NCI-H128 (cell line): ENCODE results near the gene ZNF385B.

Experiments
- DNase-seq: peaks from one replicate; lab custom pipeline; 2025; ENCODE audit not compliant: unreplicated experiment; lab: John Stamatoyannopoulos, UW

The ZNF385B gene

GRCh38 chr2:179856205-179856604 lies 5.2 kb downstream of the ZNF385B start:
- DNase-seq: no peak

GRCh38 chr2:179855673-179856072 lies 5.7 kb downstream of the ZNF385B start:
- DNase-seq: no peak

GRCh38 chr2:179854891-179855290 lies 6.5 kb downstream of the ZNF385B start:
- no peak for DNase-seq

DNA sequence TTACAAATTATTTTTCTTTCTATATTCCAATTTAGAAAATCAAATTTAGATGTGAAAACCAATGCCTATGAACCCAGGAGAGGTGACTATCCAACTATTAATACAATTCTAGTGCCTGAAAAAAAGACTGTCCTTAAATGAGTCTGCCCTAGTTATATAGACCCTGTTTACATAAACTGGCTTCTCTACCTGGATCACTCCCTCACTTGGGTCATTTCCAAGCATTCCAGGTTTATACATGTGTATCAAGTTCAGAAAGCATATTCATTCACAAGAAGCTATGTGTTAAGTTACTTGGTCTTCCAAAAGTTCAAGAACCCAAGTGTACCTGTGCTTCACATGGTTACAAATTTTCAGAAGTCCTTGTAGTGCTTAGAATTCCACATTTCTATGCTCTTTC lies 8.3 kb downstream of the ZNF385B start:
- DNase-seq: no peak

DNA sequence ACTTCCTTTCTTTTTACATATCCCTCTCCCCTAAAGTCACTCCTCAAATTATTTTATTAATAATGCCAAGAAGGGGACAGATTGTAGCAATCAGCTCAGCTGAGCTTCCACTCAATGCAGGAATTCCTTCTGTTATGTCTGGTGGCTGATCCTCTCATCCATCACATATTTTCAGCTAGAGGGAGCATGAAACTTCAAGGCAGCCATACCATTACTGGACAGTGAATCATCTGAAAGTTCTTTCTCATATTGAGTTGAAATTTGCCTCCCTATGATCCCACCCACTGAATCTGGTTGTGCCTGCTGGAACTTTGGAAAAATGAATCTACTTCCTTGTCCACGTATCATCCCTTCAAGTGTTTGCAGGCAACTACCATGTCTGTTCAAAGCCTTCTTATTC lies 11.2 kb downstream of the ZNF385B start:
- no peak for DNase-seq

GRCh38 chr2:179849719-179850118 lies 11.7 kb downstream of the ZNF385B start:
- DNase-seq: no peak

DNA sequence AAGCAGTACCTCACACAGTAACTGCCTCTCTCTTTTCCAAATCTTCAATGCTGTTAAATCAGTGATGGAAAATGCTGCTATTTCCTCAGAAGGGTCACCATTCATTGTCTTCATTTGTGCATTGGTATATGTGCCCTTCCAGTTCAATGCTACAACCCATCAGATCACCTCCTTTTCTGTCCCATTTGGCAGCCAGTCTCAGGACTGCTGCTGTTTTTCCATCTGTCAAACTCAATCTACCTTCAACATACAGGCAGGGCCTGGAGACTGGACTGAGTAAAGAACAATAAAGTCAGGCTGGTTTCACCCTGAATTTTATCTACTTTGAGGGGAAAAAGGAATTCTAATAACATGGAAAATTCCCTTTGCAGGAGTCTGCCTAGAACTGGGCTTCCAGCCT lies 17.9 kb downstream of the ZNF385B start:
- no peak for DNase-seq

DNA sequence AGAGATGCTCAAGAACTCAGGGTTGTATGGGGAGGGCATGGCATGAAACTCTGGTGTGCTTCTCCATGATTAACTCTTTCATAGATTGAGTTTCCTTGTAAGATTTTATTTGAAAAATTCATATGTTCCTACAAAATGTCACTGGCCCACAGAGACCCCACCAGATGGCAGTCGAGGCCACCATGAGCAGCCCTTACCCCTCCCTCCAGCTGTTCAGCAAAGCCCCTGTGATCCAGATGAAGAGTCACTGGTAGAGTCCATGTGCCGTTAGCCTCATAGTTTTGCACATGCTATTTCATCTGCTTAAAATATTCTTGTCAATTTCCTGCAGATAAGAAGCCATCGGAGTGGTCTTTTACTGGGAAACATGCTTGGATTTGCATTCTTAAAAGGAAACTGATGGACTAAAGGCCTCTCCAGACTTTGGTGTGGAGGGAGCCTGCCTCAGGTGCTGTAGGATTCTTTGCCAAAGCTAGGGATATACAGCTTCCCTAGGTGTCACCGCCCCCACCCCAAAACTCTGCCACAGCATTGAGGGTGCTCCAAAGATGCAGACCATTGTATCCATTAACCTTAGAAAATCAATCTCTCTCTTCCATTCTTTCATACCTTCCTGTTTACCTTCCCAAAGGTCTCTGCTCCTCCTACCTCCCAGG lies 18.8 kb downstream of the ZNF385B start:
- DNase-seq: no peak

DNA sequence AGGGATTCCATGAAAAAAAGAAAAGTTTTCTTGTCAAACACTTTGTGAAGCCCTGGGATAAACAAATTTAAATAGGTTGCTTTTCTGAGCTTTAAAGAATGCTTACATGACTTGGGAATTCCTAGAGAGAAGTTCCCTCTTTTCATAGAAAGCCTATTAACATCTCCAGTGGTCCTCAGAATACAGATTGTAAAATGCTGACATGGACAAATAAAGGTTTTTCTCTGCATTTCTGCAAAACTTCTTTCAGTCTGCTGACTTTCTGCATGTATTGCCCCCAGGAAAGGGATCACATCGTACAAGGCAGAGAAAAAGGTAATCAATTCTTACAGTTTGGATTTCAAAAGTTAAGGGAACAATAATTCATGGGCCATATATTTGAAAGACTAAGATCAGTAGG lies 20.6 kb downstream of the ZNF385B start:
- no peak for DNase-seq

DNA sequence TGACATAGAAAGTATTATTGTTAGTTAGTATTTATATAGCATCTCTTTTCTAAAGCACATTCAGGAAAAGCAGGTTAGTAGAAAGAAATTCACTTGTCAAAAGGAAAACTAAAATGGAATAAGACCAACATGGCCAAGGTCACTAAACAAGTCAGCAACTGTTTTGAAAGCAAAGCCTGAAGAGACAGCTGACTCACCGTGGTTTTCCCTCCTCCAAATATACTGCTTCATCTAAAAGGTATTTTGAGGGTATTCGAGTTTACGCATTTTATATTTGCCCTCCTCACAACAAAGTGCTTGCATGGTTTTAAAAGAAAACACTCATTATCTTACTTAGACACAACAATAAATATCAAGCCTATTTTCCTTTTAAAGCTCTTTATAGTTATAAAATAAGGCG lies 24.0 kb downstream of the ZNF385B start:
- no peak for DNase-seq

- no peak for DNase-seq
These were observed 31.2 kb downstream of the ZNF385B start for GRCh38 chr2:179830043-179830787.

DNA sequence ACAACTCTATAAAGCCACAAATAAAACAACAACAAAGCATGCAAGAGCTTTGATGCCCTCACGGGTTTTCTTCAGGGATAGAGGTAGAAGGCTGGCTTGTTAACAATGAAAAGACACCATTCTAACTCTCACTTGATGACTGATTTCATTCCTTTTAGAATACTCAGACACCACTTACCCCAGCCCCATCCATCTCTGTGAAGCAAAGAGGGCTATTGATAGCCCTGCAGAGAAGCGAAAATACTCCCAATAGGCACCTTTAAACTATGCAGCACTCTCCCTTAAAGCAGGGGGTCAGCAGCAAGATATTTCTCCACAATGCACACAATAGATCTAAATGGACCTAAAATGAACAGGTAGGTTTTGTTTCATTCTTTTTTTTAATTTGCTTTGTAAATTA lies 35.1 kb downstream of the ZNF385B start:
- no peak for DNase-seq

- no peak for DNase-seq
These were observed 35.9 kb downstream of the ZNF385B start for GRCh38 chr2:179825494-179825893.

GRCh38 chr2:179824961-179825360 lies 36.5 kb downstream of the ZNF385B start:
- DNase-seq: no peak

GRCh38 chr2:179822540-179822939 lies 38.9 kb downstream of the ZNF385B start:
- DNase-seq: no peak

DNA sequence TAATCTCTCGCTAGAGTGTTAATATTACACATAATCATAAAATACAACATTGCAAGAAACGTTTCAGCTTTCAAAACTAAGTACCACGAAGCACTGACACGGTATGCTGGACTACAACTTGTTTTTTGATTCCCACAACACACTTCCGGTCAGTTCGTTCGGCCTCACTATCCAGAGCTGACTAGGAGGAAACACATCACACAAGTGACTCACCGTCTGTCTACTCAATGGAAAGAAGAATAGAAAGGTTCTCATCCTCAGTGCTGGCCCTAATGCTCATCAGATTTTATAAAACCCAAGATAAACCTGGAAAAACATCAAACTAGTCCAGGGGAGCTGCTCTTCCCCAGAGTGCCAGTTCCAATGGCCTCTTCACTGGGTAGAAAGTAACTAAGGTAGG lies 42.9 kb downstream of the ZNF385B start:
- no peak for DNase-seq

DNA sequence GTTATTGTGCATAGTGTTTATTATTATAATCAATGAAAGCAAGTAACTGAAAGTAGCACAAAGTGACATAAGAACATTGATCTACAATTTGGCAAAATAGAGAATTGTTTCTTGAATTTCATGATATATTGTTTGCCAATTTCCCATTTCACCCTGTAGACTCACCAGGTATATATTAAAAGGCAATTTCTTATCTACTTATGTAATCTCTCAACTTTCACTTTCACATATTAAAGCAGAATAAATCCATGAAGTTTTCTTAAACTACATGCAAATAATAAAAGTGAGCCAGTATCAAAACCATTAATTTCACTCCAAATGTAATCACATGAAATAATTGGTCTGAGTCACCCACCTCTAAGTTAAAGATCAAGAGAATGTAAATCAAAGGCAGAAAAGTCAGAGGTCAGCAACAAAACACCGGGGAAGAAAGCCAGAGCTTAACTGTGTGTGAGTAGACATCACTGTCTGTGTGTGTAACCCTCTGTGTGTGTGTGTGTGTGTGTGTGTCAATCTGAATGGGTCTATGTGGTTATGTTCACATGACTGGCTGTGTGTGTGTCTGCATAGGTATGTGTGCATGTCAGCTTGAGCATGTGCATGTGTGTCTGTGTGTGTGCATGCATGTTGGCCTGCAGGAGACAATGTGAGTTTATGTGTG lies 44.1 kb downstream of the ZNF385B start:
- no peak for DNase-seq

GRCh38 chr2:179814050-179814449 lies 47.4 kb downstream of the ZNF385B start:
- no peak for DNase-seq

- DNase-seq: no peak
These were observed 48.9 kb downstream of the ZNF385B start for GRCh38 chr2:179812501-179812900.

DNA sequence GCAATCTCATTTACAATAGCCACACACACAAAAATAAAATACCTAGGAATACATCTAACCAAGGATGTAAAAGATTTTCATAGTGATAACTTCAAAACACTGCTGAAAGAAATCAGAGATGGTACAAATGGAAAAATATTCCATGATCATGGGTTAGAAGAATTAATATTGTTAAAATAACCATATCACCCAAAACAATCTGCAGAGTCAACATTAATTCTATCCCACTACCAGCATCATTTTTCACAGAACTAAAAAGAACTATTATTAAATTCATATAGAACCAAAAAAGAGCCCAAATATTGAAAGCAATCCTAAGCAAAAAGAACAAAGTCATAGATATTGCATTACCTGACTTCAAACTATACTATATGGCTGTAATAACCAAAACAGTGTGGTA lies 50.4 kb downstream of the ZNF385B start:
- no peak for DNase-seq

DNA sequence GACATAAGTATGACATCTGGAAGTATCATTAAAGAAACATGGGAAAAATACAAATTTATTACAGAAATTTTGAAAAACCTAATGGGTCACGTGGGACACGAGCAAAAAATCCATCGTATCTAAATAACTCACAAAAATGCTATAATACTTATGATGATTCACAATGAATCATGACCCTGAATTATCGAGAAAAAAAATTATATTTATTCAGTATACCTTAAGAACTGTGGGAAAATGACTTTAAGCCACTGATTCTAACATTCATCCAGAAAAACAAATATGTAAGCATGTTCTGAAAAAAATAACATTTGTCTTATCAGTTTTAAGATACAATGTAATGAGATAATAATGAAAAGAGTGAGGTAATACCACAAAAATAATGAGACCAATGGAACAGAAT lies 51.8 kb downstream of the ZNF385B start:
- DNase-seq: no peak

DNA sequence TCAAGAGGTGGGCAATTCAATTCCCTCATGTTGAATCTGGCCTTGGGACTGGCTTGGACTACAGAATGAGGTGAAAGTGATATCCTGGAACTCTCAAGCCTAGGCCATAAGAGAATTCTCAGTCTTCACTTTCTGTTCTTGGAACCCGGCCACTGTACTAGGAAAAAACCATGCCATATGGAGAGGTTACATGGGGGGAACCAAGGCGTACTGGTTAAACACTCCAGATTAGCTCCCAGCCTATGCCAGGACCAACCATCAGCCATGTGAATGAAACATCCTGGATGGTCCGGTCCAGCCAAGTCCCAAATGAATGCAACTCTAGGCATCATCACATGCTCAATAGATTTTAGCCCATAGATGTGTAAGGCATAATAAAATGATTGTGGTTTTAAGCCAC lies 56.4 kb downstream of the ZNF385B start:
- no peak for DNase-seq
